KMS-11 (cell line): ENCODE measurements around the gene PC.
A peak's percentile ranks its signal among the peaks of the same experiment; 100 is the strongest.

Source experiments
- H2AFZ ChIP-seq: fragments of 200-600 bp; sonication (generic); 2 replicates; pipeline ENCODE4 v1.6.1; 2016; ENCODE audit warnings: antibody characterized with exemption, mixed run types, low read depth
- H3K27ac ChIP-seq: fragments of 200-600 bp; sonication (generic); 2 replicates; pipeline ENCODE4 v1.6.1; 2016; ENCODE audit warnings: mild to moderate bottlenecking, mixed run types
- H3K27me3 ChIP-seq: fragments of 200-600 bp; sonication (generic); 2 replicates; pipeline ENCODE4 v1.6.1; 2017; ENCODE audit warnings: mild to moderate bottlenecking, low read depth, mixed run types, moderate library complexity; ENCODE audit not compliant: insufficient read depth
- H3K36me3 ChIP-seq: fragments of 200-600 bp; sonication (generic); 2 replicates; pipeline ENCODE4 v1.6.1; 2017; ENCODE audit warnings: mild to moderate bottlenecking, mixed run types; ENCODE audit not compliant: insufficient read depth
- H3K4me1 ChIP-seq: fragments of 200-600 bp; sonication (generic); 2 replicates; pipeline ENCODE4 v1.6.1; 2016; ENCODE audit warnings: mild to moderate bottlenecking, low read depth, mixed run types; ENCODE audit not compliant: poor library complexity, severe bottlenecking
- H3K4me2 ChIP-seq: fragments of 200-600 bp; sonication (generic); 2 replicates; pipeline ENCODE4 v1.7.0; 2016; ENCODE audit warnings: mild to moderate bottlenecking, mixed run types
- H3K4me3 ChIP-seq: fragments of 200-600 bp; sonication (generic); IDR thresholded peaks from 2 replicates; pipeline ENCODE4 v1.6.1; 2017; ENCODE audit warnings: low read depth, low read length, mixed read lengths; ENCODE audit not compliant: insufficient read depth
- H3K79me2 ChIP-seq: fragments of 200-600 bp; sonication (generic); 2 replicates; pipeline ENCODE4 v1.6.1; 2016; ENCODE audit warnings: low read depth, mixed run types; ENCODE audit not compliant: insufficient read depth
- H3K9ac ChIP-seq: fragments of 200-600 bp; sonication (generic); 2 replicates; pipeline ENCODE4 v1.6.1; 2016; ENCODE audit warnings: mild to moderate bottlenecking, mixed run types
- H4K20me1 ChIP-seq: fragments of 200-600 bp; sonication (generic); 2 replicates; pipeline ENCODE4 v1.6.1; 2016; ENCODE audit warnings: mild to moderate bottlenecking, mixed run types; ENCODE audit not compliant: insufficient read depth
- TF ChIP-seq, protein P1 (sequence below): fragments of 200-600 bp; sonication (generic); conservative IDR thresholded peaks from 2 replicates; pipeline ENCODE4 v1.6.1; 2017; ENCODE audit warnings: low read depth, mild to moderate bottlenecking, antibody characterized with exemption, low read length, moderate library complexity, mixed read lengths

The PC gene

DNA sequence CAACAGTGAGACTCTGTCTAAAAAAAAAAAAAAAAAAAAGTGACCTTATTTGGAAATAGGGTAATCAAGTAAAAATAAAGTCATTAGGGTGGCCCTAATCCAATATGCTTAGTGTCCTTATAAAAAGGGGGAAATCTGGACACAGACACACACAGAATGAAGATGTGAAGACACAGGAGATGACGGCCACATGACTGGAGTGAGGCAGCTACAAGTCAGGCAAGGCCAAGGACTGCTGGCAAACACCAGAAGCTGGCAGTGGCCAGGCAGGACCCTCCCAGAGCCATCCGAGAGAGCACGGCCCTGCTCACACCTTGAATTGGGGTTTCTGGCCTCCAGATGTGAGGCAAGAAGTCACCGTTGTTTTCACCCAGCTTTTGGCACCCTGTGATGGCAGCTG, 72.7 kb downstream of the PC start:
- no peak overlapping the region for H2AFZ ChIP-seq
- no peaks in the 10 kb centered on the region for H3K36me3 ChIP-seq
- H3K27ac ChIP-seq, result no peak overlapping the region
- peaks cover 28% of the 10 kb centered on the region for H3K4me1 ChIP-seq
- TF ChIP-seq, protein P1, sequence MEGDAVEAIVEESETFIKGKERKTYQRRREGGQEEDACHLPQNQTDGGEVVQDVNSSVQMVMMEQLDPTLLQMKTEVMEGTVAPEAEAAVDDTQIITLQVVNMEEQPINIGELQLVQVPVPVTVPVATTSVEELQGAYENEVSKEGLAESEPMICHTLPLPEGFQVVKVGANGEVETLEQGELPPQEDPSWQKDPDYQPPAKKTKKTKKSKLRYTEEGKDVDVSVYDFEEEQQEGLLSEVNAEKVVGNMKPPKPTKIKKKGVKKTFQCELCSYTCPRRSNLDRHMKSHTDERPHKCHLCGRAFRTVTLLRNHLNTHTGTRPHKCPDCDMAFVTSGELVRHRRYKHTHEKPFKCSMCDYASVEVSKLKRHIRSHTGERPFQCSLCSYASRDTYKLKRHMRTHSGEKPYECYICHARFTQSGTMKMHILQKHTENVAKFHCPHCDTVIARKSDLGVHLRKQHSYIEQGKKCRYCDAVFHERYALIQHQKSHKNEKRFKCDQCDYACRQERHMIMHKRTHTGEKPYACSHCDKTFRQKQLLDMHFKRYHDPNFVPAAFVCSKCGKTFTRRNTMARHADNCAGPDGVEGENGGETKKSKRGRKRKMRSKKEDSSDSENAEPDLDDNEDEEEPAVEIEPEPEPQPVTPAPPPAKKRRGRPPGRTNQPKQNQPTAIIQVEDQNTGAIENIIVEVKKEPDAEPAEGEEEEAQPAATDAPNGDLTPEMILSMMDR, result no peak
- H3K4me3 ChIP-seq, result no peak overlapping the region
- no peaks in the 10 kb centered on the region for H4K20me1 ChIP-seq
- no peak overlapping the region for H3K9ac ChIP-seq
- no peaks in the 10 kb centered on the region for H3K79me2 ChIP-seq
- H3K27me3 ChIP-seq, result no peaks in the 10 kb centered on the region
- H3K4me2 ChIP-seq, result no peak overlapping the region

DNA sequence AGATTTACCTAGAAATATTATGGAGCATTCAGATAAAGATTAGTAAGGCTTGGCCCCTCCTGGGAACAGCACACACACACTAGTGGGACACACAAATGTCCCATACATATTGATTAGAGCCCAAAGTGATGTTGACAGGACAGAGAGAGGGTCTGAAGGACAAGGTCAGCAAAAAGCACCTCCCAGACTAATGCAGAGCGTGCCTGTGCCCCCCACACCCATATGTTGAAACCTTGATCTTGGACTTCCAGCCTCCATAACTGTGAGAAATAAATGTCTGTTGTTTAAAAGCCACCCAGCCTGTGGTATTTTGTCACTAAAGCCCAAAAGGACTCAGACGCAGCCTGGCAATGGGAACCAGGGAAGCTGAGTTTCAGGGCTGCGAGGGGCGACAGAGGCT, 73.7 kb downstream of the PC start:
- no peaks in the 10 kb centered on the region for H3K27me3 ChIP-seq
- H4K20me1 ChIP-seq, result no peaks in the 10 kb centered on the region
- H3K79me2 ChIP-seq, result no peaks in the 10 kb centered on the region
- no peak overlapping the region for H3K9ac ChIP-seq
- H3K36me3 ChIP-seq, result no peaks in the 10 kb centered on the region
- no peak overlapping the region for H3K4me3 ChIP-seq
- no peak overlapping the region for H3K27ac ChIP-seq
- TF ChIP-seq, protein P1, result no peak
- H2AFZ ChIP-seq, result no peak overlapping the region
- H3K4me1 ChIP-seq, result peaks cover 27% of the 10 kb centered on the region
- H3K4me2 ChIP-seq, result no peak overlapping the region

DNA sequence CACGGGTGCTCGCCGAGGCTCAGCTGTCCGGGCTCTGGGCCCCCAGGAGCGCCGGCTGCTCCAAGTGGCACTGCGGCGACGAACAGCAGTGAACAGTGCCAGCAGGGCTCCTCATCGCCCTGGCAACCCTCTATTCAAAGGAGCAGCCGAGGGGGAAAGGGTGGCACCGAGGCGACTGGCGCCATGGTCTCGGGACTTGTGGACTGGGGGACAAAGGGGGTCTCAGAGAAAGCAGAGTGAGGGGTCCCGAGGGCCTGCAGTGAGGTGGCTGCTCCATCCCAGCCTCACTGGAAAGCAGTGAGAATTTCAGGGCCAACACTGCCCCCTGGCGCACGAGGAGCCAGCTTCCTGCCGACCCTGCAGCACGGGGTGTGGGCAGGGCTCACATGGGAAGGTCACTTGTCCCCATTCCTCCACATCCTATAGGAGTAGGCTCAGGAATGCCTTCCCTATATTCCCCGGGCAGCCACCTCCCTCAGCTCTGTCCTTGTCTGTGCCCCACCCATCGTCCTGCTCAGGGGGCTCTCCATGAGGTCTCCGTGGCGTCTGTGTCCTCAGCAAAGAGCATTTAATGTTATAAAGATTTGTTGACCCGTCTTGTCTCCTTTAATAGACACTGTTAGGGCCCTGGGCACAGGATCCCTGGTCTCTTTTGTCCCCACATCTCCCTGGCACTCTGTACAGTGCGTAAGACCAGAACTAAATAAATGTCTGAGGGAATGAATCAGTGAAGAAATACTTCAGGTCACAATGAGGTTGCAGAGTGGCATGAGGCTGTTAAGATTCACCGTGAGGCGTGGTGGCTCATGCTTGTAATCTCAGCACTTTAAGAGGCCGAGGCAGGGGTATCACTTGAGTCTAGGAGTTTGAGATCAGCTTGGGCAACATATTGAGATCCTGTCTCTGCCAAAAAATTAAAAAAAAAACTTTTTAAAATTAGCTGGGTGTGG, 74.9 kb downstream of the PC start:
- Histone ChIP-seq H3K4me2 (no peak overlapping the region), H3K79me2 (no peaks in the 10 kb centered on the region), H2AFZ (peak overlapping the region; percentile 28; the same call in 1 of the 2 replicates)

DNA sequence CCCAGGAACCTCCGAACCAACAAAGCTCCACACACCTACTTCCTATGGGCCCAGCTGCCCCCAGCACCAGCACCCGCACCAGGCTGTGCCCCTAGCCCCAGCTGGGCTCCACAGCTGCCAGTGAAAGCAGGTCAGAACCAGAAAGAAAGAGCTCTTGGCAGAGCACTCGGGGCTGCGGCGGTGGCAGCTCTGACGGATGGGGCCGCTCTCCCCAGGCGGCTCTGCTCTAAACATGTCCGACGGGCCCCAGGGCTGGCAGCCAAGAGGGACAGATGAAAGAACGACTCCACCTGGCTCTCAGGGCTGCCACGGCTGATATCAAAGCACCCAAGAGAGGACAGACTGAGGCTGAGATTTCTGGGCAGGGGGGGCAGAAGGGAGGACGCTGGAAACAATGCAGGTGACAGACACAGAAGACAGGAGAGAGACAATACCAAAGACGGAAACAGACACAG, 75.6 kb downstream of the PC start:
- no peak overlapping the region for H3K9ac ChIP-seq
- H3K36me3 ChIP-seq, result no peaks in the 10 kb centered on the region
- H3K27ac ChIP-seq, result no peak overlapping the region
- TF ChIP-seq, protein P1, result no peak
- no peak overlapping the region for H2AFZ ChIP-seq
- no peaks in the 10 kb centered on the region for H3K79me2 ChIP-seq
- H3K4me1 ChIP-seq, result peaks cover 27% of the 10 kb centered on the region
- H3K27me3 ChIP-seq, result no peaks in the 10 kb centered on the region
- H4K20me1 ChIP-seq, result no peaks in the 10 kb centered on the region
- H3K4me3 ChIP-seq, result no peak overlapping the region
- H3K4me2 ChIP-seq, result no peak overlapping the region

More for the DNA sequence above, 74.9 kb downstream of the PC start:
- Histone ChIP-seq H3K9ac (no peak overlapping the region), H3K4me3 (no peak overlapping the region), H3K4me1 (peaks cover 27% of the 10 kb centered on the region), H3K27me3 (no peaks in the 10 kb centered on the region), H4K20me1 (no peaks in the 10 kb centered on the region), H3K36me3 (no peaks in the 10 kb centered on the region), H3K27ac (no peak overlapping the region)
- TF ChIP-seq, protein P1, result peak; percentile 67
